Bronchial epithelial cell (primary cell): ENCODE measurements around the gene PBX1. TPM values are rescaled to one million over a fixed set of nuclear protein-coding genes. Genes with fewer than 3 reads are reported as not detected.
A peak's percentile ranks its signal among the peaks of the same experiment; 100 is the strongest.

ENCODE experiments used
- DNase-seq: peaks from one replicate; pipeline ENCODE4 v3.0.0-alpha.2; 2010; ENCODE audit warnings: low read depth
- FAIRE-seq: peaks from 2 replicates; lab custom pipeline; 2011; peaks lifted over from hg19 to GRCh38; lab: Jason Lieb, UNC
- H3K27me3 ChIP-seq: 2 replicates; pipeline ENCODE4 v1.5.1; 2011; ENCODE audit warnings: low read length; ENCODE audit not compliant: control insufficient read depth, insufficient read depth
- H3K36me3 ChIP-seq: 2 replicates; pipeline ENCODE4 v1.5.1; 2011; ENCODE audit warnings: low read length; ENCODE audit not compliant: control insufficient read depth, insufficient read depth
- H3K4me3 ChIP-seq: 2 replicates; pipeline ENCODE4 v1.5.1; 2011; ENCODE audit warnings: mild to moderate bottlenecking, low read depth, low read length, control low read depth
- total RNA-seq: library from RNA; depleted of rRNA; stranded (reverse); fragments of >200 nt; gene quantifications from 2 replicates; pipeline ENCODE4 v1.2.1, GENCODE V29; 2014
- TF ChIP-seq, protein P1 (sequence below): IDR thresholded peaks from 2 replicates; pipeline ENCODE4 v1.5.1; 2011; ENCODE audit warnings: mild to moderate bottlenecking, moderate library complexity, low read length, control low read depth, inconsistent platforms; ENCODE audit not compliant: insufficient read depth, severe bottlenecking

The PBX1 gene
- total RNA-seq, 1 donor from 2014 or later, result 3.2 TPM

GRCh38 chr1:164754088-164754600 lies 195.2 kb downstream of the PBX1 start:
- FAIRE-seq (no peak), DNase-seq (peak; percentile 29)
- Histone ChIP-seq H3K27me3 (no peaks in the 10 kb centered on the region), H3K4me3 (no peak overlapping the region), H3K36me3 (no peaks in the 10 kb centered on the region)
- TF ChIP-seq, protein P1, sequence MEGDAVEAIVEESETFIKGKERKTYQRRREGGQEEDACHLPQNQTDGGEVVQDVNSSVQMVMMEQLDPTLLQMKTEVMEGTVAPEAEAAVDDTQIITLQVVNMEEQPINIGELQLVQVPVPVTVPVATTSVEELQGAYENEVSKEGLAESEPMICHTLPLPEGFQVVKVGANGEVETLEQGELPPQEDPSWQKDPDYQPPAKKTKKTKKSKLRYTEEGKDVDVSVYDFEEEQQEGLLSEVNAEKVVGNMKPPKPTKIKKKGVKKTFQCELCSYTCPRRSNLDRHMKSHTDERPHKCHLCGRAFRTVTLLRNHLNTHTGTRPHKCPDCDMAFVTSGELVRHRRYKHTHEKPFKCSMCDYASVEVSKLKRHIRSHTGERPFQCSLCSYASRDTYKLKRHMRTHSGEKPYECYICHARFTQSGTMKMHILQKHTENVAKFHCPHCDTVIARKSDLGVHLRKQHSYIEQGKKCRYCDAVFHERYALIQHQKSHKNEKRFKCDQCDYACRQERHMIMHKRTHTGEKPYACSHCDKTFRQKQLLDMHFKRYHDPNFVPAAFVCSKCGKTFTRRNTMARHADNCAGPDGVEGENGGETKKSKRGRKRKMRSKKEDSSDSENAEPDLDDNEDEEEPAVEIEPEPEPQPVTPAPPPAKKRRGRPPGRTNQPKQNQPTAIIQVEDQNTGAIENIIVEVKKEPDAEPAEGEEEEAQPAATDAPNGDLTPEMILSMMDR, result no peak

GRCh38 chr1:164755690-164756089 lies 196.7 kb downstream of the PBX1 start:
- TF ChIP-seq, protein P1, result no peak
- Histone ChIP-seq H3K27me3 (no peaks in the 10 kb centered on the region), H3K4me3 (no peak overlapping the region), H3K36me3 (no peaks in the 10 kb centered on the region)
- no peak for DNase-seq
- no peak for FAIRE-seq

DNA sequence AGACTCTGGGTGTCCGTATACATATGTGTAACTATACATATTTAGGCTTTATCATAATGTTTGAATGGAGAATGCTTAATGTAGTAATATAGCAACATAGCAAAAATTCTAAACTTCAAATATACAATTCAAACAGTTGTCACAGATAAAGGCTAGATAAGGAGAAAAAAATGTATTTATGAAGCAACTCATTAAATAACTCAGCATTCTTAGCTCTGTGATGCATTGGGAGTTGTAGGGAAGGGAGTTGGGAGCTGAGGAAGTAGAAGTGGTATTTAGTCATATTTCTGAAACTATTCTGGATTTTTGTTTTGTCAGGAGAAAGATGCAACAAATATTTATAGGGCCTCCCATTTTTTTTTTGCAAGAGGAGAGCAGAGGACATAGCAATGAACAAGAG lies 197.8 kb downstream of the PBX1 start:
- no peaks in the 10 kb centered on the region for H3K36me3 ChIP-seq
- DNase-seq, result no peak
- H3K4me3 ChIP-seq, result no peak overlapping the region
- no peaks in the 10 kb centered on the region for H3K27me3 ChIP-seq
- TF ChIP-seq, protein P1, result no peak
- no peak for FAIRE-seq

DNA sequence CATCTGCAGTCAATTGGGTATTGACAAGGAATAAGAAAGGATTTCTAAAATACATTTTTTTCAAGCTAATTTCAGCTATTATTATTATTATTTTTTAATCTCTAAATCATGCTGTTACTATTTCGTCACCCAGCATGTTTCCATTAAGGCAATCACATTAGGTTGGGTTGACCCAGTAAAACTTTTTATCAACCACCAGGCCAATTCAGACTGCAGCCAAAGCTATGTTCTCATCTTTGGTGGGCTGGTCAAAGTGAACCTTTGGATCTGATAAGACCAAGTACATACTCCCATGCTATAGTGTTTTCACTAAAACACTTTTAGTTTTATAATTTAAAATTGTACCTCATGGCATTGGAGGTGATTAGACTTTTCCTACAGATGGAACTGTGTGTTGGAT lies 198.6 kb downstream of the PBX1 start:
- Histone ChIP-seq H3K4me3 (no peak overlapping the region), H3K36me3 (no peaks in the 10 kb centered on the region), H3K27me3 (no peaks in the 10 kb centered on the region)
- DNase-seq (no peak), FAIRE-seq (no peak)
- TF ChIP-seq, protein P1, result no peak

DNA sequence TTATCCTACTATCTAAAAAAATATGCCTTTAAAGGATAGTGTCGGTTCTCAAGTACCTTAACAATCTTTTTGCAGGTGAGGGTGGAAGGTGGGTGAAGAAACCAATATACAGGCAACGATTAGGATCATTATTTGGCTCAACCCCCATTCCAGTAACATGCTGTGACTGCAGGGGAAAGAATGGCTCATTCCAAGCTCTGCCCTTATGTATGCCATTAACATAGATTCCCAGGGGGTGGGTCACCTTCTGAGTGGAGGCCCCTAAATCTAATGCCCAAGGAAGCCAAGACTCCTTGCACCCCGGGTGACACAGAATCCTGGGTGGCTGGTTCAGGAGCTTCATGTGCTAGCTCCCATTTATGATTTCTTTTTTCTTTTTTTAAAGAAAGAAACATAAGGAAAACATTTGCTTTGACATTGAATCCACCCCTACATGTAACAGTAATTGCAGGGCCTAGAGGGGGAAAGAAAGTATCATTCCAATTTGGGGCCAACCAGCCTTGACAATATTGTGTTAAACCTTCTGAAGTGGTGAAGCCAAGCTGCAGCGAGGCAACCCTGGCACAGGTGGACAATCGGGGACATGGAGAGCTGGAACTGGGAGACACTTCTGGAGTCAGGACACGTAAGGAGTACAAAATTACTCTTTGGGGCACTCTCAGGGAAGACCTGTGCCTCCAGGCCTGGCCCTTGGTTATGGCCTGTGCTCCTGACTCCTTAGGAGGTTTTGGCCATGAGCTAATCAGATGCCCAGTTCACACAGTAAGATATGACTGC lies 200.3 kb downstream of the PBX1 start:
- no peak for DNase-seq
- TF ChIP-seq, protein P1, result no peak
- no peak for FAIRE-seq

More for the DNA sequence above, 200.3 kb downstream of the PBX1 start:
- Histone ChIP-seq H3K27me3 (no peaks in the 10 kb centered on the region), H3K4me3 (no peak overlapping the region), H3K36me3 (no peaks in the 10 kb centered on the region)
